HG02973 (cell line): ENCODE results near the gene ATP11A.

ENCODE experiments used
- ATAC-seq: cut with Tn5 transposase; IDR thresholded peaks from one replicate; pipeline ENCODE4 v1.9.1; 2021; ENCODE audit warnings: moderate library complexity; ENCODE audit not compliant: unreplicated experiment

The ATP11A gene

GRCh38 chr13:112899281-112900225 lies 209.7 kb downstream of the ATP11A start:
- ATAC-seq = no peak

- no peak for ATAC-seq
These were observed 210.4 kb downstream of the ATP11A start for GRCh38 chr13:112900226-112900600.

GRCh38 chr13:112900691-112901091 lies 210.9 kb downstream of the ATP11A start:
- no peak for ATAC-seq

- ATAC-seq = no peak
These were observed 212.3 kb downstream of the ATP11A start for GRCh38 chr13:112902101-112902651.

GRCh38 chr13:112902669-112903068 lies 212.8 kb downstream of the ATP11A start:
- no peak for ATAC-seq

GRCh38 chr13:112903071-112903577 lies 213.3 kb downstream of the ATP11A start:
- ATAC-seq = no peak

- ATAC-seq = no peak
These were observed 213.9 kb downstream of the ATP11A start for GRCh38 chr13:112903606-112904195.

- ATAC-seq = no peak
These were observed 214.7 kb downstream of the ATP11A start for GRCh38 chr13:112904436-112904960.

- ATAC-seq = no peak
These were observed 215.2 kb downstream of the ATP11A start for GRCh38 chr13:112905086-112905485.

GRCh38 chr13:112905619-112905989 lies 215.8 kb downstream of the ATP11A start:
- no peak for ATAC-seq

- ATAC-seq = no peak
These were observed 216.3 kb downstream of the ATP11A start for GRCh38 chr13:112905990-112906641.

- ATAC-seq = no peak
These were observed 217.4 kb downstream of the ATP11A start for GRCh38 chr13:112907286-112907685.

- ATAC-seq = no peak
These were observed 218.1 kb downstream of the ATP11A start for GRCh38 chr13:112907871-112908331.

GRCh38 chr13:112908342-112908741 lies 218.5 kb downstream of the ATP11A start:
- no peak for ATAC-seq

- ATAC-seq = no peak
These were observed 220.2 kb downstream of the ATP11A start for GRCh38 chr13:112910016-112910415.

- ATAC-seq = no peak
These were observed 220.9 kb downstream of the ATP11A start for GRCh38 chr13:112910616-112911280.

- no peak for ATAC-seq
These were observed 221.5 kb downstream of the ATP11A start for GRCh38 chr13:112911285-112911701.

- no peak for ATAC-seq
These were observed 222.0 kb downstream of the ATP11A start for GRCh38 chr13:112911883-112912282.

- no peak for ATAC-seq
These were observed 223.0 kb downstream of the ATP11A start for GRCh38 chr13:112912726-112913440.

- ATAC-seq = no peak
These were observed 226.5 kb downstream of the ATP11A start for GRCh38 chr13:112916296-112916695.
